WTC11 (cell line): ENCODE data around the gene UBA3.

ENCODE experiments used
- FOXJ3 ChIP-seq: sonication (generic); formaldehyde crosslinking; IDR thresholded peaks from 2 replicates; pipeline ENCODE4 v1.9.0; 2021; ENCODE audit warnings: missing genetic modification reagents, mild to moderate bottlenecking, borderline replicate concordance
- OVOL2 ChIP-seq: fragments of 250-450 bp; sonication (Bioruptor Pico); IDR thresholded peaks from 2 replicates; pipeline ENCODE4 v1.9.0; 2021; ENCODE audit warnings: mild to moderate bottlenecking, borderline replicate concordance
- PRRX2 ChIP-seq: fragments of 250-450 bp; sonication (Bioruptor Pico); IDR thresholded peaks from 2 replicates; pipeline ENCODE4 v1.8.0; 2021; ENCODE audit warnings: mild to moderate bottlenecking
- ZNF121 ChIP-seq: sonication (generic); formaldehyde crosslinking; IDR thresholded peaks from 2 replicates; pipeline ENCODE4 v1.8.0; 2023; ENCODE audit warnings: missing genetic modification reagents
- ZNF138 ChIP-seq: sonication (generic); formaldehyde crosslinking; conservative IDR thresholded peaks from 2 replicates; pipeline ENCODE4 v1.8.1; 2022; ENCODE audit warnings: mild to moderate bottlenecking, moderate library complexity, missing genetic modification reagents
- ZNF232 ChIP-seq: sonication (generic); formaldehyde crosslinking; IDR thresholded peaks from 2 replicates; pipeline ENCODE4 v1.8.0; 2022; ENCODE audit warnings: mild to moderate bottlenecking, missing genetic modification reagents
- TF ChIP-seq, protein P1 (sequence below): fragments of 200-600 bp; IDR thresholded peaks from 2 replicates; pipeline ENCODE4 v1.8.0; 2022; ENCODE audit warnings: antibody characterized with exemption
- TF ChIP-seq, protein P2 (sequence below): sonication (generic); formaldehyde crosslinking; IDR thresholded peaks from 2 replicates; pipeline ENCODE4 v1.8.1; 2022; ENCODE audit warnings: mild to moderate bottlenecking, missing genetic modification reagents, moderate library complexity, borderline replicate concordance
- TF ChIP-seq, protein P3 (sequence below): sonication (generic); formaldehyde crosslinking; IDR thresholded peaks from 2 replicates; pipeline ENCODE4 v1.8.0; 2022; ENCODE audit warnings: mild to moderate bottlenecking, missing genetic modification reagents
- TF ChIP-seq, protein P4 (sequence below): sonication (generic); formaldehyde crosslinking; IDR thresholded peaks from 2 replicates; pipeline ENCODE4 v1.8.0; 2022; ENCODE audit warnings: mild to moderate bottlenecking, missing genetic modification reagents
- TF ChIP-seq, protein P5 (sequence below): sonication (generic); formaldehyde crosslinking; IDR thresholded peaks from 2 replicates; pipeline ENCODE4 v1.8.1; 2023; ENCODE audit warnings: mild to moderate bottlenecking, missing genetic modification reagents

DNA sequence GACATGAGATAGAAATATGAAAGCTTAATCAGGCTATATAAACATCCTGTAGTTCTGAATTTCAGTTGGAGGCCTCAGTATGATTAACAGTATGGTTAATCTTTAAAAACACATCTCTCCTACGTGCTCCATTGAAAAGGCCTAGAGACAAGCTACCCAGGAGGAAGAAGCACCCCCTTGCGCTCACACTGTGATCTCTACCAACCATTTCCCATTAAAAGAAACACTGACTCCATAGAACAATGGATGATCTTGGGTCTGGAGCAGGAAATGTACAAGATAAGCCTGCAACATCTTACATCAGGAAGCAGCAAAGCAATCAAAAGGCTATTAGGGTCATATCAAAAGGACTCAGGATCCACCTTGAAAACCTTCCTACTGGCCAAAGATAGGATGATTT, 63.3 kb downstream of the UBA3 start:
- TF ChIP-seq, protein P1, sequence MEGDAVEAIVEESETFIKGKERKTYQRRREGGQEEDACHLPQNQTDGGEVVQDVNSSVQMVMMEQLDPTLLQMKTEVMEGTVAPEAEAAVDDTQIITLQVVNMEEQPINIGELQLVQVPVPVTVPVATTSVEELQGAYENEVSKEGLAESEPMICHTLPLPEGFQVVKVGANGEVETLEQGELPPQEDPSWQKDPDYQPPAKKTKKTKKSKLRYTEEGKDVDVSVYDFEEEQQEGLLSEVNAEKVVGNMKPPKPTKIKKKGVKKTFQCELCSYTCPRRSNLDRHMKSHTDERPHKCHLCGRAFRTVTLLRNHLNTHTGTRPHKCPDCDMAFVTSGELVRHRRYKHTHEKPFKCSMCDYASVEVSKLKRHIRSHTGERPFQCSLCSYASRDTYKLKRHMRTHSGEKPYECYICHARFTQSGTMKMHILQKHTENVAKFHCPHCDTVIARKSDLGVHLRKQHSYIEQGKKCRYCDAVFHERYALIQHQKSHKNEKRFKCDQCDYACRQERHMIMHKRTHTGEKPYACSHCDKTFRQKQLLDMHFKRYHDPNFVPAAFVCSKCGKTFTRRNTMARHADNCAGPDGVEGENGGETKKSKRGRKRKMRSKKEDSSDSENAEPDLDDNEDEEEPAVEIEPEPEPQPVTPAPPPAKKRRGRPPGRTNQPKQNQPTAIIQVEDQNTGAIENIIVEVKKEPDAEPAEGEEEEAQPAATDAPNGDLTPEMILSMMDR = no peak
- TF ChIP-seq FOXJ3 (CRISPR knock-in tag) (no peak), OVOL2 (CRISPR knock-in tag) (no peak), ZNF138 (no peak), ZNF232 (CRISPR knock-in tag) (no peak), PRRX2 (CRISPR knock-in tag) (no peak), ZNF121 (CRISPR knock-in tag) (no peak)
- TF ChIP-seq, protein P2, sequence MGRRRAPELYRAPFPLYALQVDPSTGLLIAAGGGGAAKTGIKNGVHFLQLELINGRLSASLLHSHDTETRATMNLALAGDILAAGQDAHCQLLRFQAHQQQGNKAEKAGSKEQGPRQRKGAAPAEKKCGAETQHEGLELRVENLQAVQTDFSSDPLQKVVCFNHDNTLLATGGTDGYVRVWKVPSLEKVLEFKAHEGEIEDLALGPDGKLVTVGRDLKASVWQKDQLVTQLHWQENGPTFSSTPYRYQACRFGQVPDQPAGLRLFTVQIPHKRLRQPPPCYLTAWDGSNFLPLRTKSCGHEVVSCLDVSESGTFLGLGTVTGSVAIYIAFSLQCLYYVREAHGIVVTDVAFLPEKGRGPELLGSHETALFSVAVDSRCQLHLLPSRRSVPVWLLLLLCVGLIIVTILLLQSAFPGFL (CRISPR knock-in tag) = no peak
- TF ChIP-seq, protein P3, sequence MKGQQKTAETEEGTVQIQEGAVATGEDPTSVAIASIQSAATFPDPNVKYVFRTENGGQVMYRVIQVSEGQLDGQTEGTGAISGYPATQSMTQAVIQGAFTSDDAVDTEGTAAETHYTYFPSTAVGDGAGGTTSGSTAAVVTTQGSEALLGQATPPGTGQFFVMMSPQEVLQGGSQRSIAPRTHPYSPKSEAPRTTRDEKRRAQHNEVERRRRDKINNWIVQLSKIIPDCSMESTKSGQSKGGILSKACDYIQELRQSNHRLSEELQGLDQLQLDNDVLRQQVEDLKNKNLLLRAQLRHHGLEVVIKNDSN = no peak
- TF ChIP-seq, protein P4, sequence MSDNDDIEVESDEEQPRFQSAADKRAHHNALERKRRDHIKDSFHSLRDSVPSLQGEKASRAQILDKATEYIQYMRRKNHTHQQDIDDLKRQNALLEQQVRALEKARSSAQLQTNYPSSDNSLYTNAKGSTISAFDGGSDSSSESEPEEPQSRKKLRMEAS (CRISPR knock-in tag) = no peak
- TF ChIP-seq, protein P5, sequence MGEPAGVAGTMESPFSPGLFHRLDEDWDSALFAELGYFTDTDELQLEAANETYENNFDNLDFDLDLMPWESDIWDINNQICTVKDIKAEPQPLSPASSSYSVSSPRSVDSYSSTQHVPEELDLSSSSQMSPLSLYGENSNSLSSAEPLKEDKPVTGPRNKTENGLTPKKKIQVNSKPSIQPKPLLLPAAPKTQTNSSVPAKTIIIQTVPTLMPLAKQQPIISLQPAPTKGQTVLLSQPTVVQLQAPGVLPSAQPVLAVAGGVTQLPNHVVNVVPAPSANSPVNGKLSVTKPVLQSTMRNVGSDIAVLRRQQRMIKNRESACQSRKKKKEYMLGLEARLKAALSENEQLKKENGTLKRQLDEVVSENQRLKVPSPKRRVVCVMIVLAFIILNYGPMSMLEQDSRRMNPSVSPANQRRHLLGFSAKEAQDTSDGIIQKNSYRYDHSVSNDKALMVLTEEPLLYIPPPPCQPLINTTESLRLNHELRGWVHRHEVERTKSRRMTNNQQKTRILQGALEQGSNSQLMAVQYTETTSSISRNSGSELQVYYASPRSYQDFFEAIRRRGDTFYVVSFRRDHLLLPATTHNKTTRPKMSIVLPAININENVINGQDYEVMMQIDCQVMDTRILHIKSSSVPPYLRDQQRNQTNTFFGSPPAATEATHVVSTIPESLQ (CRISPR knock-in tag) = no peak
